Measurements from ENCODE around the gene CDK16. TPM values are rescaled to one million over a fixed set of nuclear protein-coding genes. Genes with fewer than 3 reads are reported as not detected.

Gene CDK16
- total and polyA plus RNA-seq, 9 of the 15 experiments (the other 6 are each of a cell fraction or from before 2014, with no cell fraction given), result 3.9 to 104 (median 57.5) TPM

GRCh38 chrX:47190445-47191269 is 27.8 kb upstream of the CDK16 start (continued):
- TF ChIP-seq ZBTB5 (IDR thresholded peaks at IDR 0.05) (no peak), NR1H2 (CRISPR knock-in tag; IDR thresholded peaks at IDR 0.05) (no peak), CBFB (CRISPR knock-in tag; IDR thresholded peaks at IDR 0.05) (no peak), USF1 (CRISPR knock-in tag; IDR thresholded peaks at IDR 0.05) (0 out of 2 replicates have a peak, but pooled peaks have one; percentile 31), ATF7 (IDR thresholded peaks at IDR 0.05) (peak; percentile 98), PRPF4 (IDR thresholded peaks at IDR 0.05; ENCODE audit: insufficient read depth, low read depth, low read length, poor library complexity, severe bottlenecking) (no peak), RBM25 (IDR thresholded peaks at IDR 0.05; ENCODE audit: low read depth, low read length, severe bottlenecking) (peak; percentile 84), NEUROD1 (IDR thresholded peaks at IDR 0.05; ENCODE audit: borderline replicate concordance, low read depth, low read length, partially characterized antibody) (peak; percentile 57), HNRNPLL (IDR thresholded peaks at IDR 0.05; ENCODE audit: low read depth, low read length, poor library complexity, severe bottlenecking) (no peak), ATF1 (CRISPR knock-in tag; IDR thresholded peaks at IDR 0.05) (no peak), ATF1 (tag; IDR thresholded peaks at IDR 0.05) (0 out of 2 replicates have a peak, but pooled peaks have one; percentile 14), PURB (CRISPR knock-in tag; IDR thresholded peaks at IDR 0.05; ENCODE audit: low read depth) (no peak), ZNF197 (CRISPR knock-in tag; IDR thresholded peaks at IDR 0.05; ENCODE audit: low read depth) (no peak), ZFP1 (CRISPR knock-in tag; IDR thresholded peaks at IDR 0.05) (no peak), MEF2D (tag; conservative IDR thresholded peaks at IDR 0.05; ENCODE audit: low read depth) (no peak), JUNB (CRISPR knock-in tag; conservative IDR thresholded peaks at IDR 0.05) (no peak), ZNF785 (CRISPR knock-in tag; IDR thresholded peaks at IDR 0.05) (no peak), POLR2H (tag; IDR thresholded peaks at IDR 0.05; ENCODE audit: low read depth) (no peak), EZH2 (IDR thresholded peaks at IDR 0.05; ENCODE audit: borderline replicate concordance, low read depth, low read length) (no peak), PHF8 (IDR thresholded peaks at IDR 0.05; ENCODE audit: borderline replicate concordance, low read length) (peak; percentile 36; the same call in 1 of the 2 replicates), SNAPC5 (CRISPR knock-in tag; IDR thresholded peaks at IDR 0.05) (no peak), PRDM10 (IDR thresholded peaks at IDR 0.05; ENCODE audit: partially characterized antibody) (peak; percentile 99)
